GM12878 (cell line): ENCODE data around the gene SLAMF8. TPM values are rescaled to one million over a fixed set of nuclear protein-coding genes. Genes with fewer than 3 reads are reported as not detected.

Source experiments
- ATAC-seq: fragments of 200-7000 bp; cut with Tn5 transposase; 3 replicates; pipeline ENCODE4 v1.9.1; 2020; ENCODE audit warnings: mild to moderate bottlenecking, moderate library complexity
- BruUV-seq: library from RNA; stranded (reverse); fragments of 400-500 nt; replicated peaks from 2 replicates; lab custom pipeline; 2021; lab: Mats Ljungman, UMichigan
- CTCF ChIA-PET: fragments of 300-600 bp; sonication (Branson Sonifier 250); formaldehyde crosslinking; extraction: SDS; loops from one replicate; lab custom pipeline; 2021; ENCODE audit warnings: inconsistent platforms; lab: Yijun Ruan, JAX
- POLR2A ChIA-PET: fragments of 350-600 bp; formaldehyde crosslinking; extraction: SDS; loops from one replicate; lab custom pipeline; 2021; ENCODE audit warnings: inconsistent platforms; lab: Charles Lee
- RAD21 ChIA-PET: fragments of 300-600 bp; sonication (Branson Sonifier 250); formaldehyde crosslinking; loops from one replicate; lab custom pipeline; 2023; ENCODE audit warnings: antibody characterized with exemption; ENCODE audit not compliant: unreplicated experiment; lab: Charles Lee
- SMC1A ChIA-PET: fragments of 300-600 bp; sonication (Branson Sonifier 250); formaldehyde crosslinking; loops from one replicate; lab custom pipeline; 2023; ENCODE audit not compliant: unreplicated experiment, uncharacterized antibody; lab: Charles Lee
- DNase-seq: peaks from one replicate; pipeline ENCODE4 v3.0.0-alpha.2; 2011; ENCODE audit warnings: low read depth, low spot score
- FAIRE-seq: peaks from 3 replicates; lab custom pipeline; 2011; peaks lifted over from hg19 to GRCh38; lab: Jason Lieb, UNC
- H2AFZ ChIP-seq: 2 replicates; pipeline ENCODE4 v1.6.0; 2011; ENCODE audit warnings: low read depth, low read length, control low read depth; ENCODE audit not compliant: control insufficient read depth
- H3K27ac ChIP-seq: 2 replicates; pipeline ENCODE4 v1.5.1; 2011; ENCODE audit warnings: control low read depth; ENCODE audit not compliant: control insufficient read depth, insufficient read depth
- H3K27me3 ChIP-seq, 2 experiments: replicated peaks in 1 of 2; 2 replicates each; pipeline versions ENCODE4 v1.6.0 to v1.6.1; 2011; ENCODE audit warnings: low read length in 1 of 2; ENCODE audit not compliant: control insufficient read depth in 2 of 2, insufficient read depth in 2 of 2
- H3K36me3 ChIP-seq, 2 experiments: 2 replicates each; pipeline ENCODE4 v1.5.1; 2011; ENCODE audit warnings: low read length in 1 of 2; ENCODE audit not compliant: control insufficient read depth in 2 of 2, insufficient read depth in 2 of 2
- H3K4me1 ChIP-seq: 2 replicates; pipeline ENCODE4 v1.6.1; 2011; ENCODE audit warnings: mild to moderate bottlenecking, low read length, moderate library complexity, mixed read lengths; ENCODE audit not compliant: control insufficient read depth, insufficient read depth
- H3K4me2 ChIP-seq: 2 replicates; pipeline ENCODE4 v1.6.0; 2011; ENCODE audit warnings: control low read depth; ENCODE audit not compliant: control insufficient read depth, insufficient read depth
- H3K4me3 ChIP-seq: fragments of 200-600 bp; sonication (generic); 2 replicates; pipeline ENCODE4 v1.5.1; 2016
- H3K79me2 ChIP-seq: 2 replicates; pipeline ENCODE4 v1.6.0; 2011; ENCODE audit warnings: low read length; ENCODE audit not compliant: control insufficient read depth, insufficient read depth
- H3K9ac ChIP-seq: 2 replicates; pipeline ENCODE4 v1.8.0; 2011; ENCODE audit warnings: low read length, control low read depth, mixed read lengths; ENCODE audit not compliant: control insufficient read depth, insufficient read depth
- H3K9me3 ChIP-seq: replicated peaks from 3 replicates; pipeline ENCODE4 v1.5.1; 2011; ENCODE audit warnings: mild to moderate bottlenecking, low read length; ENCODE audit not compliant: control insufficient read depth, insufficient read depth
- H4K20me1 ChIP-seq: 2 replicates; pipeline ENCODE4 v1.6.0; 2011; ENCODE audit not compliant: control insufficient read depth, insufficient read depth
- CREM ChIP-seq: IDR thresholded peaks from 2 replicates; pipeline ENCODE4 v1.6.1; 2014; ENCODE audit warnings: antibody characterized with exemption, low read depth
- CTCF ChIP-seq, 3 experiments: IDR thresholded peaks in 2 of 3; conservative IDR thresholded peaks in 1 of 3; 2 replicates each; pipeline ENCODE4 v1.5.1; 2011; ENCODE audit warnings: low read depth in 3 of 3, low read length in 3 of 3, mild to moderate bottlenecking in 3 of 3, control low read depth in 2 of 3, moderate library complexity in 2 of 3, inconsistent platforms in 1 of 3, mixed read lengths in 1 of 3; ENCODE audit not compliant: control insufficient read depth in 2 of 3, insufficient read depth in 1 of 3; ENCODE audit errors: extremely low read depth in 1 of 3
- GABPA ChIP-seq: IDR thresholded peaks from 2 replicates; pipeline ENCODE4 v1.6.1; 2014; ENCODE audit warnings: antibody characterized with exemption, low read depth, mild to moderate bottlenecking, inconsistent platforms
- SUZ12 ChIP-seq: fragments of 200-600 bp; sonication (generic); IDR thresholded peaks from one replicate; pipeline ENCODE4 v1.6.1; 2018; ENCODE audit warnings: antibody characterized with exemption, mild to moderate bottlenecking; ENCODE audit not compliant: unreplicated experiment
- USF1 ChIP-seq: IDR thresholded peaks from 2 replicates; pipeline ENCODE4 v1.6.1; 2011; ENCODE audit warnings: borderline replicate concordance, low read depth, mild to moderate bottlenecking, moderate library complexity, mixed read lengths, low read length; ENCODE audit not compliant: insufficient read depth; ENCODE audit errors: extremely low read length
- WGBS: methylation state at CpG from one replicate; pipeline ENCODE4 v1.1.6; 2016; ENCODE audit warnings: low lambda C conversion rate; ENCODE audit not compliant: insufficient replicate concordance, insufficient coverage; ENCODE audit errors: missing lambda C conversion rate; 5-methylcytosine and 5-hydroxymethylcytosine counted together
- in situ Hi-C: fragments of 300-500 bp; cut with MboI; formaldehyde crosslinking; loops from 9 replicates; pipeline ENCODE4 v1.14.3; 2018; ENCODE audit warnings: mixed read lengths
- intact Hi-C: fragments of 100-400 bp; cut with micrococcal nuclease; formaldehyde crosslinking; loops from one replicate; pipeline ENCODE4 v1.14.2; 2022; ENCODE audit not compliant: unreplicated experiment
- polyA plus RNA-seq, 11 experiments: library from polyadenylated mRNA; depleted of rRNA in 4 of 11; unstranded in 6 of 11; stranded (reverse) in 5 of 11; fragments of >200 nt; fragmentation: Nextera tagmentation in 4 of 11; fragmentation: Illumina TruSeq in 1 of 11; extraction: Ambion mirVana in 4 of 11; extraction: Trizol in 1 of 11; gene quantifications; 1 replicate in 1 of 11; 2 replicates in 10 of 11; pipeline versions ENCODE4 v1.2.1 to v1.2.3, GENCODE V29; 2011 to 2016; ENCODE audit warnings: inconsistent platforms in 2 of 11, missing spikeins in 2 of 11, low read depth in 1 of 11
- total RNA-seq, 4 experiments: library from RNA; depleted of rRNA in 3 of 4; stranded (reverse); fragments of >200 nt in 3 of 4; fragmentation: Illumina TruSeq in 1 of 4; extraction: Trizol in 1 of 4; gene quantifications; 2 replicates each; pipeline versions ENCODE4 v1.2.1 to v1.2.3, GENCODE V29; 2013 to 2021

SLAMF8 gene
- total and polyA plus RNA-seq, 10 of the 15 experiments (the other 5 are each of a cell fraction or from before 2014, with no cell fraction given): 0.04 to 0.69 (median 0.10) TPM; not detected in 3

- SMC1A ChIA-PET: interaction anchor here (1.1 kb wide), 1 partner anchor 25 kb away, joined by 3 read pairs; no protein-coding TSS in a partner anchor
- peaks cover 2 to 8% of the 10 kb centered on the region in 2 experiments; a peak in 3 of 4 replicates for H3K27me3 ChIP-seq
- intact Hi-C loops: no loop called here
- RAD21 ChIA-PET: no interaction called here
- CTCF ChIA-PET: interaction anchor here (0.9 to 2.5 kb wide), 3 partner anchors 11 to 54 kb away, joined by 3 to 13 read pairs (median 5); no protein-coding TSS in a partner anchor
- 29% methylated on average over 1 of the region's 1 CpG for WGBS
- no peaks in the 10 kb centered on the region for H3K9me3 ChIP-seq
- H3K9ac ChIP-seq: no peak overlapping the region
- no peak overlapping the region for H2AFZ ChIP-seq
- TF ChIP-seq CTCF (IDR thresholded peaks at IDR 0.05 in 2 of 3, conservative IDR thresholded peaks at IDR 0.05 in 1 of 3; ENCODE audit: control insufficient read depth in 2 of 3, extremely low read depth in 1 of 3, insufficient read depth in 1 of 3, low read depth in 3 of 3, low read length in 3 of 3): peak in 1 of 3 experiments; percentile 7; a peak in 1 of 6 replicates
- TF ChIP-seq SUZ12: no peak
- TF ChIP-seq USF1: no peak
- TF ChIP-seq GABPA: no peak
- no peak for TF ChIP-seq CREM
- no peak overlapping the region for H3K4me3 ChIP-seq
- H3K27ac ChIP-seq: no peak overlapping the region
- H3K4me1 ChIP-seq: no peaks in the 10 kb centered on the region
- H3K36me3 ChIP-seq: no peaks in the 10 kb centered on the region
- DNase-seq (no peak), ATAC-seq (no peak), FAIRE-seq (no peak)
- no peaks in the 10 kb centered on the region for H4K20me1 ChIP-seq
- H3K4me2 ChIP-seq: no peak overlapping the region
- H3K79me2 ChIP-seq: no peaks in the 10 kb centered on the region
- no TSS peak for BruUV-seq
- POLR2A ChIA-PET: no interaction called here
- in situ Hi-C loops: no loop called here
These were observed 24.7 kb downstream of the SLAMF8 start for GRCh38 chr1:159851407-159851806.
